ENCODE data around the gene FRMPD4. TPM values are rescaled to one million over a fixed set of nuclear protein-coding genes. Genes with fewer than 3 reads are reported as not detected.

FRMPD4 gene
- total RNA-seq, 4 donors from 2014 or later = 0.17 to 0.83 (median 0.46) TPM

- Histone ChIP-seq H3K27ac (replicated peaks in 1 of 4) (no peak overlapping the region), H3K27me3 (peaks cover 0 to 8% (median 4%) of the 10 kb centered on the region in 4 donors), H3K9me3 (no peaks in the 10 kb centered on the region), H3K4me3 (no peak overlapping the region), H3K4me1 (peaks cover 0 to 12% (median 7%) of the 10 kb centered on the region in 4 donors), H3K36me3 (no peaks in the 10 kb centered on the region)
- intact Hi-C loops (cut with DNase I) = no loop called here
- no peak for DNase-seq (ENCODE audit: extremely low spot score)
- WGBS = 68% methylated on average over 4 of the region's 4 CpGs
- TF ChIP-seq POLR2A (IDR thresholded peaks at IDR 0.05; ENCODE audit: low read depth) = no peak
- no peak for TF ChIP-seq POLR2AphosphoS5 (IDR thresholded peaks at IDR 0.05)
- TF ChIP-seq CTCF (IDR thresholded peaks at IDR 0.05) = no peak
- no peak for TF ChIP-seq EP300 (IDR thresholded peaks at IDR 0.05)
Measured at GRCh38 chrX:12142661-12143060, 4.4 kb downstream of the FRMPD4 start.

DNA sequence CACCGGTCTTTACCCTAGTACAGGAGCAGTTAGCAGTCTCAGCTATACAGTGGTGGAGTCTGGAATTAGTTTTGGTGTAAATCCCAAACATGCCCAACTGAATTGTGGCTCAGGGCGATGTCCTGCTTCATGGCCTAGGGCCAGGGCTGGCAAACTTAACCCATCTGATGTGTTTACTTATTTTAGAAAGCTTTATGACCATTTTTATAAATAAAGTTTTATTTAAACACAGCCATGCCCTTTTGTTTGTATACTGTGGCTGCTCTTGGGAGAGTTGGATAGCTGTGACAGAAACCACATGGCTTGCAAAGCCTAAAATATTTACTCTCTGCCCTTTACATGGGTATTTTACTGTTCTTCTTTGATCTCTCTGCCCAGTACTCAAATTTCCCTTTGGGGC is 7.1 kb downstream of the FRMPD4 start:
- no peaks in the 10 kb centered on the region for H3K9me3 ChIP-seq
- no peaks in the 10 kb centered on the region for H3K36me3 ChIP-seq
- 74% methylated on average over 2 of the region's 2 CpGs for WGBS
- no peaks in the 10 kb centered on the region for H3K4me1 ChIP-seq
- no peak overlapping the region for H3K4me3 ChIP-seq
- no peak overlapping the region for H3K27ac ChIP-seq (replicated peaks in 1 of 4)
- TF ChIP-seq EP300 (IDR thresholded peaks at IDR 0.05) (no peak), CTCF (IDR thresholded peaks at IDR 0.05) (no peak), POLR2AphosphoS5 (IDR thresholded peaks at IDR 0.05) (no peak), POLR2A (IDR thresholded peaks at IDR 0.05; ENCODE audit: low read depth) (no peak)
- no peak for DNase-seq (ENCODE audit: extremely low spot score)
- H3K27me3 ChIP-seq = no peaks in the 10 kb centered on the region
- intact Hi-C loops (cut with DNase I) = no loop called here

- H3K4me1 ChIP-seq = peaks cover 0 to 4% (median 0%) of the 10 kb centered on the region in 4 donors
- no peaks in the 10 kb centered on the region for H3K9me3 ChIP-seq
- 79% methylated on average over 4 of the region's 4 CpGs for WGBS
- H3K4me3 ChIP-seq = no peak overlapping the region
- no peak overlapping the region for H3K27ac ChIP-seq (replicated peaks in 1 of 4)
- no peak for TF ChIP-seq POLR2AphosphoS5 (IDR thresholded peaks at IDR 0.05)
- TF ChIP-seq CTCF (IDR thresholded peaks at IDR 0.05) = no peak
- TF ChIP-seq EP300 (IDR thresholded peaks at IDR 0.05) = no peak
- no peak for TF ChIP-seq POLR2A (IDR thresholded peaks at IDR 0.05; ENCODE audit: low read depth)
- intact Hi-C loops (cut with DNase I) = no loop called here
- no peaks in the 10 kb centered on the region for H3K27me3 ChIP-seq
- no peaks in the 10 kb centered on the region for H3K36me3 ChIP-seq
- DNase-seq (ENCODE audit: extremely low spot score) = no peak
Measured at GRCh38 chrX:12149670-12150407, 11.6 kb downstream of the FRMPD4 start.

- H3K4me3 ChIP-seq = no peak overlapping the region
- H3K27ac ChIP-seq (replicated peaks in 1 of 4) = no peak overlapping the region
- no peak for TF ChIP-seq POLR2A (IDR thresholded peaks at IDR 0.05; ENCODE audit: low read depth)
- no peak for TF ChIP-seq EP300 (IDR thresholded peaks at IDR 0.05)
- no peak for TF ChIP-seq POLR2AphosphoS5 (IDR thresholded peaks at IDR 0.05)
- no peak for TF ChIP-seq CTCF (IDR thresholded peaks at IDR 0.05)
- no peaks in the 10 kb centered on the region for H3K36me3 ChIP-seq
- WGBS = 81% methylated on average over 4 of the region's 4 CpGs
- H3K27me3 ChIP-seq = no peaks in the 10 kb centered on the region
- no peaks in the 10 kb centered on the region for H3K9me3 ChIP-seq
- H3K4me1 ChIP-seq = peaks cover 0 to 4% (median 0%) of the 10 kb centered on the region in 4 donors
- no peak for DNase-seq (ENCODE audit: extremely low spot score)
- intact Hi-C loops (cut with DNase I) = no loop called here
Measured at GRCh38 chrX:12153317-12153716, 15.0 kb downstream of the FRMPD4 start.
